ENCODE data around the gene GAGE12D.
"Not testable (repeated sequence)": the region's sequence is repeated elsewhere in the genome, so short reads cannot be mapped to it uniquely, and the experiment has no call there.

Gene GAGE12D

GRCh38 chrX:49541433-49541832 lies at the start of gene GAGE12D:
GAGE12D (plus strand) TSS chrX:49541733; CDS start chrX:49542888, 1,155 bp downstream.
- DNase-seq (ENCODE audit: low read depth, low spot score), result not testable (repeated sequence)

- not testable (repeated sequence) for DNase-seq (ENCODE audit: low read depth, low spot score)
These were observed 9.7 kb upstream of the GAGE12D start, which contains the start of gene GAGE12C for GRCh38 chrX:49531877-49532276. GAGE12C (plus strand) TSS chrX:49532177; CDS start chrX:49533332, 1,155 bp downstream.

GRCh38 chrX:49550989-49551388 lies 9.5 kb downstream of the GAGE12D start, which contains the start of gene GAGE12E:
GAGE12E (plus strand) TSS chrX:49551289; CDS start chrX:49552444, 1,155 bp downstream.
- DNase-seq (ENCODE audit: low read depth, low spot score), result not testable (repeated sequence)

- DNase-seq (ENCODE audit: low read depth, low spot score), result not testable (repeated sequence)
These were observed 19.0 kb downstream of the GAGE12D start, which contains the start of gene GAGE12F for GRCh38 chrX:49560542-49560941. GAGE12F (plus strand) TSS chrX:49560842; CDS start chrX:49561997, 1,155 bp downstream.

- DNase-seq (ENCODE audit: low read depth, low spot score), result not testable (repeated sequence)
These were observed 27.2 kb downstream of the GAGE12D start for GRCh38 chrX:49568728-49569127.

GRCh38 chrX:49569152-49569551 lies 27.6 kb downstream of the GAGE12D start:
- not testable (repeated sequence) for DNase-seq (ENCODE audit: low read depth, low spot score)

GRCh38 chrX:49570100-49570499 lies 28.6 kb downstream of the GAGE12D start, which contains the start of gene GAGE12G:
GAGE12G (plus strand) TSS chrX:49570400; CDS start chrX:49571555, 1,155 bp downstream.
- DNase-seq (ENCODE audit: low read depth, low spot score), result not testable (repeated sequence)

GRCh38 chrX:49579649-49580048 lies 38.1 kb downstream of the GAGE12D start, which contains the start of gene GAGE12H:
GAGE12H (plus strand) TSS chrX:49579949; CDS start chrX:49581104, 1,155 bp downstream.
- not testable (repeated sequence) for DNase-seq (ENCODE audit: low read depth, low spot score)

GRCh38 chrX:49589196-49589595 lies 47.7 kb downstream of the GAGE12D start, which contains the start of gene GAGE2A:
GAGE2A (plus strand) TSS chrX:49589496; CDS start chrX:49590651, 1,155 bp downstream.
- not testable (repeated sequence) for DNase-seq (ENCODE audit: low read depth, low spot score)

GRCh38 chrX:49589769-49590478 lies 48.4 kb downstream of the GAGE12D start:
- DNase-seq (ENCODE audit: low read depth, low spot score), result not testable (repeated sequence)

- DNase-seq (ENCODE audit: low read depth, low spot score), result not testable (repeated sequence)
These were observed 49.0 kb downstream of the GAGE12D start for GRCh38 chrX:49590488-49590887.

All from iPS DF 19.7 (cell line).